GM08714 (cell line): ENCODE results near the gene UMOD.
"Not testable (repeated sequence)": the region's sequence is repeated elsewhere in the genome, so short reads cannot be mapped to it uniquely, and the experiment has no call there.

ENCODE experiments used
- H3K4me3 ChIP-seq: fragments of 200-500 bp; sonication (Bioruptor generic); 2 replicates; pipeline ENCODE4 v1.5.1; 2014; ENCODE audit warnings: mild to moderate bottlenecking, low read length, inconsistent platforms
- ZNF274 ChIP-seq: IDR thresholded peaks from 2 replicates; pipeline ENCODE4 v1.6.1; 2012; ENCODE audit warnings: mild to moderate bottlenecking, low read depth, low read length

Gene UMOD

DNA sequence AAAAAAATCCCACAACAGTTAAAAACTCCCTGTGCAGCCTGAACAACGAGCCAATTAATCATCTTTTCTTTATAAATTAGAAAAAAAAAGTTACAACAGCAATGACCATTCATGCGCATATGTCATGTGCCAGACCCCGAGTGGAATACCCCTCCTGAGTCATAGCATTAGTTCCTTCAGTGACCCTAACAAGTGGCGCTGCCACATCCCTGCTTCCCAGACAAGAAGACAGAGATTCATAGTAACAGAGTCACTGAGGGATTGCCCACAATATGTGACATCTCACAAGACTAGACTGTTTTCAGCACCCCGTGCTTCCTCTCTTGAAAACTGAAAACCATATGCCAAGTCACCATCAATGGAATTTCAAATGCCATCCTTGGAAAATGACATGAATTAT, 7.9 kb downstream of the UMOD start:
- H3K4me3 ChIP-seq: no peak overlapping the region
- no peak for TF ChIP-seq ZNF274

DNA sequence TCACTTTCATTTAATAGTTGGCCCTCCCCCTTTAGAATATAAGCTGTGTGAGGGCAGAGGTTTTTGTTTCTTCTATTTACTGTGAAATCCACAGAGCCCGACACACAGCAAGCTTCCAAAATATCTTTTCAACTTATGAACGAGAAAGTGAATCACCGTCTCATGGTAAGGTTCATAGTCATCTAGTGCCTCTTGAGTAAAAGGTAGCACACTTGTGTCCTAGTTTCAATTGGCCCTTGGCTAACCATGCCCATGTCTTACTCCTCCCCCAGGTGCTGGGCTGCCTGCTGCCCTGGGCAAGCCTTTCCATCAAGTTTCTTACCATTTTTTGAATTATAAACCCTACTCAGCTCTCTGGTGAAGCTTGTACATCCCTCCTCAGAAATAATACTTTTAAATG, 12.8 kb downstream of the UMOD start:
- no peak for TF ChIP-seq ZNF274
- no peak overlapping the region for H3K4me3 ChIP-seq

GRCh38 chr16:20336955-20337354, 15.6 kb downstream of the UMOD start:
- no peak overlapping the region for H3K4me3 ChIP-seq
- TF ChIP-seq ZNF274: no peak

DNA sequence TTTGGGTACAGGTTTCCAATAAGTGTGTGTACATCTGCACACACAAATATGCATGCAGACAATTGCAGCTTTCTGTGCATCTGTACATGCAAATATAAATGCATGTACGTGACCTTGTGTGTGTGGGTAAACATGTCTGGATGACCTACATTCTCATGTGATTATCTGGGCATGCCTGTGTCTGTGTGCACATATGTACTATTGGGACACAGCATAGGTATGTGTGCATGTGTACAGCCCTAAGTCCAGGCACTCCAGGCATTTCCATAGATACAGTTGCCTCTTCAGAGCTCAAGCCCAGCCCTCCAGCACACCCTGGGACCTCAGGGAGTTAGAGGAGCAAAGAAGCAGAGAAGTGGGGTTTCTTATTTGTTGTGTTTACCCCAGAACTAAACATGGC, 18.1 kb downstream of the UMOD start:
- no peak overlapping the region for H3K4me3 ChIP-seq
- no peak for TF ChIP-seq ZNF274

- no peak for TF ChIP-seq ZNF274
- H3K4me3 ChIP-seq: no peak overlapping the region
These were observed 19.4 kb downstream of the UMOD start for GRCh38 chr16:20333120-20333519.

- H3K4me3 ChIP-seq: no peak overlapping the region
- no peak for TF ChIP-seq ZNF274
These were observed 20.1 kb downstream of the UMOD start for GRCh38 chr16:20332411-20332810.

DNA sequence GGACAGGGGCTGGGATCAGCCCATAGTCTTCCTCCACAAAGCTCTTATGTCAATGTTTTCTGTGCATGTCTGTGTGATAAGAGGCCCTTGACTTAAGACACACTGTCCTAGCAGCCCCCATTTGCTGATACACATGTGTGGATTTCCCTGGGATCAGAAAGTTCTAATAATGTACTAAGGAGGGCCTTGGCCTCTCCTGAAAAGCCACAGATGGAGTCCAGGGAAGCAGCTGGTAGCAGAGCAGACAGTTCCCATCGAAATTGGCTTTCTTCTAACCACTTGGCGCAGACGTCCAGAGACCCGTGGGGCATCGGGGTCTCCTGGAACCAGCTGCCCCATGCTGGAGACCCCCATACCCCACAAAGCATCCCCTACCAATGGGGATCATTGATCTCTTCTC, 20.9 kb downstream of the UMOD start:
- H3K4me3 ChIP-seq: no peak overlapping the region
- no peak for TF ChIP-seq ZNF274

DNA sequence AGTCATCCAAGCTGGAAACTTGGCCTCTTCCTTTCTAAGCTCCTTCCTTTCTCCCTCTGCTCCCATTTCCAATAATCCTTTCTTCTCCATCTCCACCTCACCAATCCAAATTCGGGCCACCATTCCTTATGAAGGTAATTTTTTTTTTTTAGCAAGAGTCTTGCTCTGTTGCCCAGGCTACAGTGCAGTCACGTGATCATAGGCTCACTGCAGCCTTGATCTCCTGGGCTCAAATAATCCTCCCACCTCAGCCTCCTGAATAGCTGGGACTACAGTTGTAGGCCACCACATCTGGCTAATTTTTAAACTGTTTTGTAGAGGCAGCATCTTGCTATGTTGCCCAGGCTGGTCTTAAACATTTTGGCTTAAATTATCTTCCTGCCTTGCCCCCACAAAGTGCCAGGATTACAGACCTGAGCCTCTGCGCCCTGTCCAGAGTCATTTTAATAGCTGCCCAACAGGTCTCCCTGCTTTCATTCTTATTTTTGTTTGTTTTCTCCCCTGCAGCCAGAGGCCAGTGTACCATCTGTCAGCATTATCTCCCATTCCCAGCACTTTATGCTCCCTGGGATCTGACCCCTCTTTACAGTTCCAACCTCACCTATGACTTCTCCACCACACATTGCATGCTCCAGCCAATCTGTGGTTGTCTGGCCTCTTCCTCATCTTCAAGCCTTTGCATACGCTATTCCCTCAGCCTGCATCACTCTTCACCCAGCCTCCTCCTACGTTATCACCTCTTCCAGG, 22.9 kb downstream of the UMOD start:
- H3K4me3 ChIP-seq: no peak overlapping the region
- TF ChIP-seq ZNF274: no peak

DNA sequence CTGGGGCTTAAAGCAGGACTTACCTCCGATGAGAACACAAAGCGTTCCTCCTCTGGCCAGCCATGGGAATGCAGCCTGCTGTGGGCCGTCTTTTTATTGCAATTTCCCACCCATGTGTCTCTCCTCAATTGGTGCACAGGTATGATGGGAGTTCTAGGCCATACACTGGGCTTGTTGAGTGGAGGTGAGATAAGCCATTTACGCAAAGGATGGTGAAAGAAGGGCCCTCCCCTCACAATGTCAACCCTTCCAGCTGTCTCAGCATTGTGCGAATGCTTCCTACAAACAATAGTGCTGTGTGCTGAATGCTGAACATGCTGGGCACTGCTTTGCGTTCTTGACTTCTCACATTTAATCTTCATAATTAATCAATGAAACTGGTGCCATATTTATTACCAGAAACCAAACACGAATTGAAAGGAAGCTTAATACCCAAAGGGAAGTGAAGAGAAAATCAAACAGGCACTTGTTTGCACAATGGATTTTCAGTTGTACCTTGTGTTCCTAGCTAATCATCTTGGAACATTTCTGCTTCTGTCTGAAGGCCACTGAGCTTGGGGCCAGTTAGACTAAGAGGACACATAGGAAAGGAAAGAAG, 25.0 kb downstream of the UMOD start, which contains the start of gene GP2:
Gene GP2 (minus strand): TSS at position 70 of the 598 bp plus-strand sequence. CDS start 1,082 bp downstream, outside the sequence.
- no peak within 1 kb of the TSS for H3K4me3 ChIP-seq
- TF ChIP-seq ZNF274: no peak

- TF ChIP-seq ZNF274: no peak
- no peak overlapping the region for H3K4me3 ChIP-seq
These were observed 26.2 kb downstream of the UMOD start for GRCh38 chr16:20326321-20326720.

DNA sequence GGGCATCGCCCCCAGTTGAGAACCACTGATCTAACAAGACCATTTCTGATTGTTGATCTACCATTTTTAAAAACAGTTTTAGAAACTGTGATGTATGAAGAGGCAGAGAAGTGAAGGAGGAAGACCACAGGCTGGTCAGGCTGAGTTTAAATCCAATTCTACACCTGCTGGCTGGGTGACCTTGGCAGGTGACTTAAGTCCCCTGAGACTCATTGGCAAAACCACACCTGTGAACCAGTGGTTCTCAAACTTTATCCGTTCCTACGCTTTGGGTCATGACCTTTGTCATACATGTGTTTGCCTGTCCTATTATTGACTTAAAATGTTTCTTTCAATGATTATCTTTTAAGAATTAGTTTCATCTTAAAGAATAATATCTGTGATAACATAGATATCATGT, 27.5 kb downstream of the UMOD start:
- no peak overlapping the region for H3K4me3 ChIP-seq
- no peak for TF ChIP-seq ZNF274

- TF ChIP-seq ZNF274: no peak
- no peak overlapping the region for H3K4me3 ChIP-seq
These were observed 28.9 kb downstream of the UMOD start for GRCh38 chr16:20323591-20324117.

- H3K4me3 ChIP-seq: no peak overlapping the region
- TF ChIP-seq ZNF274: no peak
These were observed 29.8 kb downstream of the UMOD start for GRCh38 chr16:20322696-20323095.

- H3K4me3 ChIP-seq: no peak overlapping the region
- no peak for TF ChIP-seq ZNF274
These were observed 30.8 kb downstream of the UMOD start for GRCh38 chr16:20321671-20322070.

GRCh38 chr16:20321051-20321450, 31.5 kb downstream of the UMOD start:
- H3K4me3 ChIP-seq: not testable (repeated sequence)
